ENCODE measurements around the gene ARFGEF2. TPM values are rescaled to one million over a fixed set of nuclear protein-coding genes. Genes with fewer than 3 reads are reported as not detected.
A peak's percentile ranks its signal among the peaks of the same experiment; 100 is the strongest.
"Not testable (repeated sequence)": the region's sequence is repeated elsewhere in the genome, so short reads cannot be mapped to it uniquely, and the experiment has no call there.

ARFGEF2 gene
- total RNA-seq: 26.9 TPM

DNA sequence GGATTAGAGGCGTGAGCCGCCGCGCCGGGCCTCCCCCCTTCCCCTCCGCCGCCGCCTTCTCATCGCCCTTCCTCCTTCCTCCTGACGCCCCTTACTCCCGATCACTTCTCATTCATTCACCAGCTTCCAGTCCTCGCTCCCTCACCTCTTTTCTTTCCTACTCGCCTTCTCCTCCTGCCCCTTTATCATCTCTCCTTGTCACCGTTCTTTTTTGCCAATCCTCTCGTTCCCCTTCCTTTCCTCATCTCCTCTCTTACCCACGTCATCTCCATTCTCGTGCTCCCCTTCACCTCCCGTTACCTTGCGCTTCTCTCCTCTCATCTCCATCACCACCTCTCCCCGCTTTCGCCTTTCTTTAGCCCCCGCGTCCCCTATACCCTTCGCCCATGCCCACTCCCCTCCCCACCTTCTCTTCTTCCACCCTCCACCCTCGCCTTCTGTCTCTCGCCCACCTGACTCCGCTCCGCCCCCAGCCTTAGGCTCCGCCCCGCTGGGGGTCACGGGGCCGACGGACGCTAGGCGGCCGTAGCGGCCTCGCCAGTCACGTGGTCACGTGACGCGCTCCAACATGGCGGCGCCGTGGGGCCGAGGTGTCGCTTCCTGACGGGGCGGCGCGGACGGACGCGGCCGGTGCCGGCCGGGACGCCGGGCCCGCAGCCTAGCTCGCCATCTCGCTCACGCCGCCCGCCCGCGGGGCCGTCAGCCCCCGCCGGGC lies at the start of gene ARFGEF2:
Gene ARFGEF2 (plus strand): TSS at position 544 of the 715 bp plus-strand sequence. CDS start 179 bp downstream, outside the sequence.
- no peak for FAIRE-seq
- DNase-seq (ENCODE audit: low spot score in 2 of 2): peak; percentile 98

DNA sequence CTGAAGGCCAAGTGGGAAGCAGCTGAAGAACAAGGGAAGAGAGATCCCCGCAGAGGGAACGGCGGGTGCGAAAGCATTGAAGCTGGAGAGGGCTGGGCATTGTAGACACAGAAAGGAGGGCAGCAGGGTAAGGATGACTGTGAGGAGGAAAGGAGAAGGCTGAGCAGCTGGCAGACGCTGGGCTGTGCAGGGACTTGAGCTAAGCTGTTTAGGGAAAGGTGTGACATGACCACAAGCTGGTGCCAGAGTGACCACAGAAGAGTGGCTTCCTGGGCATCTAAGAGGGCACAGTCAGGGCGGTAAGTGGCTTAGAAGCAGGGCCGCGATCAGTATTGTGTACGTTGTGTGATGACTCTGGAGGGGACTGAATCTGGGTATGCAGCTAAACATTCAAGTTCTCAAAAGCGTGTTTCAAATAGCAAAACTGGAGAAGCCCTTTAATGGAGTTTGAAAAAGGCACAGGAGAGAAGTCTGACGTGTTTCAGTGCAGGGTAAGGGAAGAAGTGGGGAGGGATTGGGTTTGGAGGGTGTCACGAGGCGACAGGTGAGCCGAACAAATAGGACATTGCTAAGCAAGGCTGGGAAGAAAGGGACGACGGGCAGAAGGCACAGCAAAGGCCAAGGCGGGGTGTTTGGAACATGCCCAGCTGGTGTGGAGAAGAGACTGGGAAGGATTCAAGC lies 46.1 kb upstream of the ARFGEF2 start:
- FAIRE-seq (no peak), DNase-seq (ENCODE audit: low spot score in 2 of 2) (no peak)

DNA sequence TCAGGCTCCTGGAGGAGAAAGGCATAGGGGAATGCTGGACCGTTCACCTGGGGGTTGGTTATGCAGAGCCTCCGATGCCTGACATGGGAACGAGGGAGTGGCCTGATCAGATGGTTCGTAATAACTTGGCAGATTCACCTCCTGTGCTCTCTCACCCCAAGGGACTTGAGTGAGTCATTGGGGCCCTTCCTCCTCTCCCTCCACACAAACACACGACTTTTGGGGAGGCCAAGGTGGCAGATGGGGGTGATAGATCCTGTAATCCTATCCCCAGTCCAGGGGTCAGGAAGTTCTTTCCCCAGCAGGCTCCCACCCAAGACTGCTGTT lies 45.6 kb upstream of the ARFGEF2 start:
- no peak for DNase-seq (ENCODE audit: low spot score in 2 of 2)
- no peak for FAIRE-seq

DNA sequence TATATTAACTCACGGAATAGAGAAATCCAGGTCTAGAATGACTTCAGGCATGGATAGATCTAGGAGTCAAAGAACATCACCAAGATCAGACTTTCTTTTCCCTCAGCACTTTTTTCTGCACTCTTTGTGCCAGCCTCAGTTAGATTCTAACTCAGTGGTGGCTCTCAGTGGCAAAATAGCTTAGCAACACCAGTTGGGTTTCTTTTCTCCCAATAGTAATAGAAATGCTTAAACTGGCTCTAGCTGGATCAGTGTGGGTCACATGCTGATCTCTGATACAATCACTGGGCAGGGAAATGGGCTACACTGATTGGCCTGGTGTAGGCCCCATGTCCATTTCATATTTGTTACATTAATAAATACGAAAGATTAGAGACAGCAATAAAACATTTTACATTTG lies 44.2 kb upstream of the ARFGEF2 start:
- FAIRE-seq (no peak), DNase-seq (ENCODE audit: low spot score in 2 of 2) (peak in 1 of 2 donors; percentile 49)

DNA sequence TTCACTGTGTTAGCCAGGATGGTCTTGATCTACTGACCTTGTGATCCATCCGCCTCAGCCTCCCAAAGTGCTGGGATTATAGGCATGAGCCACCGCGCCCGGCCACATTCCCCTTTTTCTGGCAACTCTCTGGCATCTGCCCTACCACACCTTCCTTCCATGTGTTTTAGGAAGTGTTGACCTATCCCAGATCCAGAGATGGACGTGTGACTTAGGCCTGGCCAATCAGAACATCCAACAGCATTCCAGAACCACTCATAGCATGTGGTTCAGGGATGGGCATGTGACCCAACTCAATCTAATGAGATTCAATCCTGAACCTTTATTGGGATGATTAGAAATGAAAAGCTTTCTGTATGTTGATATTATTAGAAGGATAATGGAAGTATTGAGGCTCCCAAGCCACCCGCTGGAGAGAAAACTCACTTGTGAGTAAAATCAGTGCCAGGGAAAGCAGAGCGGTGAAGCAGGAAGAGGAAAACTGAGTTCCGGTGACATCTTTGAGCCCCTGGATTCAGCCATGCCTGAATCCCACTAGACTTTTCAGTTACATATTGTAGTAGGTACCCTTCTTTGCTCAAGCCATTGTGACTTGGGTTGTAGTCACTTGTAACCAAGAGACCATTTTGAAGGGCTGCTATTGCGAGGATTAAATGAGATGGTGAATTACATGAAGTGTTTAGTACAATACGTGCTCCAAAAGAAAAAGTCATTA lies 42.8 kb upstream of the ARFGEF2 start:
- no peak for DNase-seq (ENCODE audit: low spot score in 2 of 2)
- FAIRE-seq: no peak

DNA sequence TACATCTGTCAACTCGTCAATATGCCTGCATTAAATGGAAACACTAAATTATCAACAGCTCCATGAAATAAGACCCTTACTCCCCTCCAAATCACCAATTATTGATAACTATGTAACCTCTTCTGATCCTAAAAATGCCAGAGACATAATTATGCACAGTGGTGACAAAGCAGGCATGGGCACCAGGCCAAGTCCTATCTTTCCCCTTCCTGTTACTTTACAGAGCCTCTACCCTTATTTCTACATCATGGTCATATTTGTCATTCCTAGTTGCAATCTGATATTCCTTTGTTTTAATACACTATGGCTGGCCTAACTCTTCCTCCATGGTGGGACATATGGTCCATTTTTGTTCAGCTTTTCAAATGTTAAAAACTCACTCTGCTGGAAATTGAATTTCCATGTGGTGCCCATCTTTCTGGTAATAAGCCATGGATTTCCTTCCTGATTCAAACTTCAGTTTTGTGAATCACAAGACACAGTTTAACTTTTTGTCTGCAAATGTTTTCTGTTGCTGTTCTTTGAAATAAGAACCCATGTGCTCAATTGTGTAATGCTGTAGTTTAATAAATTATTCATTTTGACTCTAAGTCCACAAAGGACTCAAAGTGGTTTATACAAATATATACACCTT lies 41.8 kb upstream of the ARFGEF2 start:
- DNase-seq (ENCODE audit: low spot score in 2 of 2) (no peak), FAIRE-seq (no peak)

DNA sequence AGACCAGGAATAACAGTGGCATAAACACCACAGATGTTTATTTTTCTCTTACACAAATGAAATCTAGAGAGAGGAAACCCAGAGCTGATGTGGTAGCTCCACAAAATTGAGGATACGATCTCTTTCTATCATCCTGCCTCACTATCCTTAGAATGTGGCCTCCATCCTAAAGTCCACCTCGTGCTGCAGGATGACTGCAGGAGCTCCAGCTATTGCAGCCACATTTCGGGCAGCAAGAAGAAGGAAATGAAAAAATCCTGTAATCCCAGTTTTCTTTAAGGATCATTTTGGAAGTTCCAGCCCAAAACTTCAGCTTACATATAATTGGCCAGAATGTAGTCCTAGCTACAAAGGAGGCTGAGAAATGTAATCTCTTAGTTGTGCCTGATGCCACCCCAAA lies 41.2 kb upstream of the ARFGEF2 start:
- no peak for DNase-seq (ENCODE audit: low spot score in 2 of 2)
- FAIRE-seq: no peak

DNA sequence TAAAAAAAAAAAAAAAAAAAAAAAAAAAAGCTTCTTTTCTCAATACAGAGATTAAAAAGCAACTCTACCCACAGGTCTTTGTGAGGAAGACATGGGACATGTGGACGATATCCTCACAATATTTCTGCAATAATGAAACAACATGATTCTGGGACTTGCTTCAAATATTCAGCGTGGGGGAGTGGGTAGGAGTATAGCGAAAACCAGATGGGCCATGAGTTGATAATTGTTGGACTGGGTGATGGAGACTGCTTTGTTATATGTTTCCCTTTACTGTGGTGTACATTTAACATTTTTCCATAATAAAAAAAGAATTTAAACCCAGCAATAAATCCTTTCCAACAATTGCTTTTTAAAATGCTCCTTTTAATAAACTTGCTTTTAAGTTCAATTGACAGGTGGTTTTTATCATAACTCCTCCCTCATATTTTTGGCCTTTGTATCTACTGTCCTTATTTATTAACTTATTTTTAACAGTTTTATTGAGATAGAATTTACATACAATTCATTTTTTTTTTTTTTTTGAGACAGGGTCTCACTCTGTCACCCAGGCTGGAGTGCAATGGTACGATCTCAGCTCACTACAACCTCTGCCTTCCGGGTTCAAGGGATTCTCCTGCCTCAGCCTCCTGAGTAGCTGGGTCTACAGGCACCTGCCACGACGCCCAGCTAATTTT lies 40.4 kb upstream of the ARFGEF2 start:
- no peak for DNase-seq (ENCODE audit: low spot score in 2 of 2)
- no peak for FAIRE-seq

DNA sequence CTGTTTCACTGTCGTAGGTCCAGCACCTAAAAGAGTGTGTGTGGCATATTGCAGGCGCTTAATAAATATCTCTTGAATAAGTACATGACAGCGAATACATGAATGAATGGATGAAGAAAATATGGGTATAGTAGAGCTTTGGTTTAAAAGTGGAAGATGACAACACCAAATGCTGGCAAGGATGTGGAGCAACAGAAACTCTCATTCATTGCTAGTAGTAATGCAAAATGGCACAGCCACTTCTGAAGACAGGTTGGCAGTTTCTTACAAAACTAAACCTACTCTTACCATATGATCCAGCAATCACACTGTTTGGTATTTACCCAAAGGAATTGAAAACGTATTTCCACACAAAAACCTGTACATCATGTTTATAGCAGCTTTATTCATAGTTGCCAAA lies 36.3 kb upstream of the ARFGEF2 start:
- FAIRE-seq: no peak
- no peak for DNase-seq (ENCODE audit: low spot score in 2 of 2)

DNA sequence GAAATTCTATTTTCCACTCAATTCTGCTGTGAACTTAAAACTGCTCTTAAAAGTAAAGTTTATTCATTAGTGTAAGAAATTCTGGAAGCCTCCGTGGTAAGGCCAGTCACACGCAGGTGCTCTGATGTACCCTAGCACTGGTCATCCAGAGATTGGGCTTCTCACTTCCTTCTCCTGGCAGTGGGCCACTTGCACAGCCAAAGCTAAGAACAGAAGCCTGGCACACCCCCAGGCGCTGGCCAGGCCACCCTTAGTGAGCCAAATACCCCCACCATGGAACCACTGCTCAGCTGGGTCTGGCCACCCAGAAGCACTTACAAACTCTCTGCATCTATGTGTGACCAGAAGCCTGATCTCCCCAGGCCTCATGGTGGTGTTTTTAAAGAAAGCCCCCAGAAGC lies 35.3 kb upstream of the ARFGEF2 start:
- no peak for FAIRE-seq
- DNase-seq (ENCODE audit: low spot score in 2 of 2): no peak

DNA sequence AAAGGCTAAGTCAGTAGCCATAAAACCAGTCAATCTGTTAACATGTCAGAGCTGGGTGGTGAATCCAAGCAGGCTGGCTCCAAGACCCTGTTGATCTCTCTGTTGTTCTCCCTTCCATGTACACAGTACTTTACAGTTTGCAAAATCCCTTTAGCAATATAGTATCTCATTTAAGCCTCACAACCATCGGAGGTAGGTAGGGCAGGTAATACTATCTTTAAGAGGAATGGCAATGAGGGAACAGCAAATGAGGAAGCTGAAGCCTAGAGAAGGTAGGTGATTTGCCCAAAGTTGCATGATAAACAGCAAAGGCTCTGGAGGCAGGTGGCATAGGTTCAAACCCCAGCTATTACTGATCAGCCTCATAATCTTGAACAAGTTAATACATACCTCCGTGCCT lies 34.7 kb upstream of the ARFGEF2 start:
- no peak for FAIRE-seq
- DNase-seq (ENCODE audit: low spot score in 2 of 2): no peak

DNA sequence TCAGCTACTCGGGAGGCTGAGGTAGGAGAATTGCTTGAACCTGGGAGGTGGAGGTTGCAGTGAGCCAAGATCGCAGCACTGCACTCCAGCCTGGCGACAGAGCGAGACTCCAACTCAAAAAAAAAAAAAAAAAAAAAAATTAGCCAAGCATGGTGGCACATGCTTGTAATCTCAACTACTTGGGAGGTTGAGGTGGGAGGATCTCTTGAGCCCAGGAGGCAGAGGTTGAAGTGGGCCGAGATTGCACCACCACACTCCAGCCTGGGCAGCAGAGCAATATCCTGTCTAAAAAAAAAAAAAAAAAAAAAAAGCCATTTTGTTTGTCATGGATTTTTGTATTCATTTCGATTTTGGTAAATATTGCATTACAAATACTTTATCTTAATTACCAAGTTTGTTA lies 33.0 kb upstream of the ARFGEF2 start:
- not testable (repeated sequence) for FAIRE-seq; DNase-seq (ENCODE audit: low spot score in 2 of 2)

DNA sequence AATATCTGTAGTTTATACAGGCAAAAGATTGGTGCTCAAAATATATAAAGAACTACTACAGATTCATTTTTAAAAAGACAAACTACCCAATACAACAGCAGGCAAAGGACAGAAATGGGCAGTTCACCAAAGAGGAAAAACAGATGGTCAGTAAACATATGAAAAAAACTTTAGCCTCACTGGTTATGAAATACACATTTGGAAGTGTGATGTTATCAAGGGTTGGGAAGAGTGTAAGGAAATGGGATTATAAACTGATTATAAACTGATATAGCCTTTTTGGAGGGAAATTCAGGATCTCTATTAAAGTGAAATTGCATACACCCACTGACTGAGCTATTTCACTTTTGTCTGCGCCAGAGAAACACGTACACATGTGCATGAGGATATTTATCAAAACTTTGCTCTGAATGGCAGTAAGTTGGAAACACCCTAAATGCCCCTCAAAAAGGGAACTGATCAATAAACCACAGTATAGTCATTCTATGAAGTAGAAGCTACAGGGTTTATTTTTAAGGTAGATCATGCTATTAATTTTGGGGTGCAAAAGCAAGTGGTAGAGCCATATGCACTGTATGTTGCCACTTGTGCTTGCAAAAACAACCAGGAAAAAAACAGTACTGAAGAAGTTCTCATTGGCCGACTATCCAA lies 32.2 kb upstream of the ARFGEF2 start:
- FAIRE-seq: no peak
- DNase-seq (ENCODE audit: low spot score in 2 of 2): no peak

DNA sequence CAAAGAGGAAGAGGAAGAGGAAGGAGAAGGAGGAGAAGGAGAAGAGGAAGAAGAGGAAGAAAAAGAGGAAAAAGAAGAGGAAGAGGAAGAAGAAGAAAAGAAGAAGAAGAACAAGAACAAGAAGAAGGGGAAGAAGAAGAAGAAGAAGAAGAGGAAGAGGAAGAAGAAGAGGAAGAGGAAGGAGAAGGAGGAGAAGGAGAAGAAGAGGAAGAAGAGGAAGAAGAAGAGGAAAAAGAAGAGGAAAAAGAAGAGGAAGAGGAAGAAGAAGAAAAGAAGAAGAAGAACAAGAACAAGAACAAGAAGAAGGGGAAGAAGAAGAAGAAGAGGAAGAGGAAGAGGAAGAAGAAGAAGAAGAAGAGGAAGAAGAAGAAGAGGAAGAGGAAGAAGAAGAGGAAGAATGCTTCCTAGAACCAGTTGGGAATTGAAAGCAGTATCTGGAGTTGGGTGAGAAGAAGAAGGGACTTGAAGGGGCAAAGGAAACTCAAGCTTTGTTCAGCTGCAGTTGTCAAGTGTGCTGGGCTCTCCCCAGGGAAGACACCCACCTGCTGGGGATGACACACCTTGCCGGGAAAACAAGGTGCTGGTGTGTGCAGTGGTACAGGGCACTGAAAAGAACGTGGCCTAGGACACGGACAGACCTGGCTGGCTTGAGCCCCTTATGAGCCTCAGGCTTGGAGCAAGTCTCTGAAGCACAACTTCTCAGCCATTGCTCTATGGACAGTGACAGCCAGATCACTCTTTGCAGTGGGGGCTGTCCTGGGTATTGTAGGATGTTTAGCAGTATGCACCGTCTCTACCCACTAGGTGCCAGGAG lies 30.1 kb upstream of the ARFGEF2 start:
- no peak for FAIRE-seq

DNA sequence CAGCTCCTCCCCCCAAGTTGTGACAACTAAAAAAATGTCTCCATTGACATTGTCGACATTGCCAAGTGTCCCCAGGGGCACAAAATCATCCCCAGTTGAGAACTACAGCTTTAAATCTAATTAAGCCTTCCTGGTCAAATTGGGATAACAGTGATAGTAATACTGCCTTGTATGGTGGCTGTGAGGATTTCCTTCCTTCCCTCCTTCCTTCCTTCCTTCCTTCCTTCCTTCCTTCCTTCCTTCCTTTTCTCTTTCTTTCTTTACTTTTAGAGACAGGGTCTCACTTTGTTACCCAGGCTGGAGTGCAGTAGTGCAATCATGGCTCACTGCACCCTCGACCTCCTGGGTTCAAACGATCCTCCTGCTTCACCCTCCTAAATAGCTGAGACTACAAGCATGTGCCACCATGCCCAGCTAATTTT lies 29.5 kb upstream of the ARFGEF2 start:
- DNase-seq (ENCODE audit: low spot score in 2 of 2) (no peak), FAIRE-seq (no peak)

More for the DNA sequence above, 30.1 kb upstream of the ARFGEF2 start:
- no peak for DNase-seq (ENCODE audit: low spot score in 2 of 2)

DNA sequence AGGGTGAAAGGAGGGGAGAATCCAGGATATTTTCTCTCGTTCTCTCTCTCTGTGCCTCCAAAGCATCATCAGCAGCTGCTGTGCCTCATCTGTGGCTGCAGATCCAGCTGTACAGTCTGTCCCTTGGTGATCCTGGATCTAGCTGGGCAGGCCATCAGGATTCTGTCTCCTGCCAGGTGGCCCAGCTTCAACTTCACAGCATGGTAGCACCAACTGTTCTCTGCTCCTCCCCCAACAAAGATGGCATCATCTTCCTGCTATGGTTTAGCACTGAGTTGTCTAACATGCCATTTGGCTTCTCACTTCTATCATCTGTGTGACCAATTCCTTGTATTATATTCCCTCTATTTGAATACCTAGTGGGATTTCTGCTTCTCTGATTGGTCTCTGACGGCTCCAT lies 28.6 kb upstream of the ARFGEF2 start:
- FAIRE-seq (no peak), DNase-seq (ENCODE audit: low spot score in 2 of 2) (no peak)

DNA sequence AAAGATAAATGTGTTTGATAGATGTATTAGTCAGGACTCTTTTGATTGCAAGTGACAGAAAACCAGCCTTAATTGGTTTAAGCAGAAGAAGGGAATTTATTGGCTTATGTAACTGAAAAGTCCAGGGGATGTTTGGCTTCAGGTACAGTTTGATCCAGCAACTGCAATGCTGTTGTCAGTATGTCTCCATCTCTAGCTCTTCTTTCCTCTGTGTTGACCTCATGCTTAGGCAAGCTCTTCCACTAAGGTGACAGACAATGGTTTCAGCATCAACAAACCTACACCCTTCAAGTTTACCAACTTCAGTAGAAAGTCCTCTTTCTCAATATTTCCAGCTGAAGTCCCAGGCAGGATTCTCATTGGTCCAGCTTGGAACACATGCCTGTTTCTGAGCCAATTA lies 28.1 kb upstream of the ARFGEF2 start:
- DNase-seq (ENCODE audit: low spot score in 2 of 2) (no peak), FAIRE-seq (no peak)

DNA sequence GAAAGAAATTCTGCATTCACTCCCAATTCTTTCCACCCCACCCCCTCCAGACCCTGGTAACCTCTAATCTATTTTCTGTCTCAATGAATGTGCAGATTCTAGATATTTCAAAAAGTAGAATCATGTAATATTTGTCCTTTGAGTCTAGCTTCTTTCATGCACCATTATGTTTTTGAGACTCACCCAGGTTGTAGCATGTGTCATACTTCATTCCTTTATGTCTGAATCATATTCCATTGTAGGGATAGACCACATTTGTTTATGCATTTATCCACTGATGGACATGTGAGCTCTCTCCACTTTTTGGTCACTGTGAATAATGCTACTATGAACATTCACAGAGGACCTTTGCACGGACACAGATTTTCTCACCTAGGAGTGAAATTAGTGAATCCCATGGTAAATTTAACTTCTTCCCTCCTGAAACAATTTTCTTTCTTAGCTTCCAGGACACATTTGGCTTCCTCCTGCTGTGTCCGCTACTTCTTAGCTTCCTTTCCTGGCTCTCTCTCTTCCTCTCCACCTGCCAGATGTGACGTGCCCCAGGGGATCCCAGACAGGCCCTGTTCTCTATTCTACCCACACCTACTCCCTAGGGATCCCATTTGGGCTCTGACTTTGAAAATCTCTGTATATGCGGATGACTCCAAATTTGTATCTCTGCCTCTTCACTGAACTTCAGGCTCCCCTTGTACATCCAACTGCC lies 24.1 kb upstream of the ARFGEF2 start:
- no peak for FAIRE-seq
- no peak for DNase-seq (ENCODE audit: low spot score in 2 of 2)

DNA sequence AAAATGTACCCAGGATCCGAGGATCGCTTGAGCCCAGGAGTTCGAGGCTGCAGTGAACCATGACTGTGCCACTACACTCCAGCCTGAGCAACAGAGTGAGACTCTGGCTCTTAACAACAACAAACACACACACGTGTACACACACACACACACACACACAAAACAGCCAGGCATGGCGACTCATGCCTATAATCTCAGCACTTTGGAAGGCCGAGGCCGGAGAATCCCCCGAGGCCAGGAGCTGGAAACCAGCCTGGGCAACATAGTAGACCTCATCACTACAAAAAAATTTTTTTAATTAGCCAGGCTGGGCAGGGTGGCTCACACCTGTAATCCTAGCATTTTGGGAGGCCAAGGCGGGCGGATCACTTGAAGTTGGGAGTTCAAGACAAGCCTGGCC lies 23.3 kb upstream of the ARFGEF2 start:
- FAIRE-seq: no peak

More for the DNA sequence above, 23.3 kb upstream of the ARFGEF2 start:
- no peak for DNase-seq (ENCODE audit: low spot score in 2 of 2)
